KMS-11 (cell line): ENCODE measurements around the gene ZNRF3.
"Not testable (repeated sequence)": the region's sequence is repeated elsewhere in the genome, so short reads cannot be mapped to it uniquely, and the experiment has no call there.

ENCODE experiments used
- H2AFZ ChIP-seq: fragments of 200-600 bp; sonication (generic); 2 replicates; pipeline ENCODE4 v1.6.1; 2016; ENCODE audit warnings: antibody characterized with exemption, mixed run types, low read depth
- H3K27ac ChIP-seq: fragments of 200-600 bp; sonication (generic); 2 replicates; pipeline ENCODE4 v1.6.1; 2016; ENCODE audit warnings: mild to moderate bottlenecking, mixed run types
- H3K27me3 ChIP-seq: fragments of 200-600 bp; sonication (generic); 2 replicates; pipeline ENCODE4 v1.6.1; 2017; ENCODE audit warnings: mild to moderate bottlenecking, low read depth, mixed run types, moderate library complexity; ENCODE audit not compliant: insufficient read depth
- H3K36me3 ChIP-seq: fragments of 200-600 bp; sonication (generic); 2 replicates; pipeline ENCODE4 v1.6.1; 2017; ENCODE audit warnings: mild to moderate bottlenecking, mixed run types; ENCODE audit not compliant: insufficient read depth
- H3K4me1 ChIP-seq: fragments of 200-600 bp; sonication (generic); 2 replicates; pipeline ENCODE4 v1.6.1; 2016; ENCODE audit warnings: mild to moderate bottlenecking, low read depth, mixed run types; ENCODE audit not compliant: poor library complexity, severe bottlenecking
- H3K4me2 ChIP-seq: fragments of 200-600 bp; sonication (generic); 2 replicates; pipeline ENCODE4 v1.7.0; 2016; ENCODE audit warnings: mild to moderate bottlenecking, mixed run types
- H3K4me3 ChIP-seq: fragments of 200-600 bp; sonication (generic); IDR thresholded peaks from 2 replicates; pipeline ENCODE4 v1.6.1; 2017; ENCODE audit warnings: low read depth, low read length, mixed read lengths; ENCODE audit not compliant: insufficient read depth
- H3K79me2 ChIP-seq: fragments of 200-600 bp; sonication (generic); 2 replicates; pipeline ENCODE4 v1.6.1; 2016; ENCODE audit warnings: low read depth, mixed run types; ENCODE audit not compliant: insufficient read depth
- H3K9ac ChIP-seq: fragments of 200-600 bp; sonication (generic); 2 replicates; pipeline ENCODE4 v1.6.1; 2016; ENCODE audit warnings: mild to moderate bottlenecking, mixed run types
- H4K20me1 ChIP-seq: fragments of 200-600 bp; sonication (generic); 2 replicates; pipeline ENCODE4 v1.6.1; 2016; ENCODE audit warnings: mild to moderate bottlenecking, mixed run types; ENCODE audit not compliant: insufficient read depth
- TF ChIP-seq, protein P1 (sequence below): fragments of 200-600 bp; sonication (generic); conservative IDR thresholded peaks from 2 replicates; pipeline ENCODE4 v1.6.1; 2017; ENCODE audit warnings: low read depth, mild to moderate bottlenecking, antibody characterized with exemption, low read length, moderate library complexity, mixed read lengths

The ZNRF3 gene

GRCh38 chr22:28885939-28886338, 2.6 kb downstream of the ZNRF3 start:
- Histone ChIP-seq H3K9ac (no peak overlapping the region), H3K4me3 (no peak overlapping the region), H3K27ac (no peak overlapping the region), H3K4me2 (no peak overlapping the region), H3K4me1 (peaks cover 25% of the 10 kb centered on the region), H3K27me3 (no peaks in the 10 kb centered on the region), H4K20me1 (peaks cover 9% of the 10 kb centered on the region; the same call in 1 of the 2 replicates), H3K79me2 (peaks cover 45% of the 10 kb centered on the region; the same call in 1 of the 2 replicates), H3K36me3 (no peaks in the 10 kb centered on the region), H2AFZ (no peak overlapping the region)
- TF ChIP-seq, protein P1, sequence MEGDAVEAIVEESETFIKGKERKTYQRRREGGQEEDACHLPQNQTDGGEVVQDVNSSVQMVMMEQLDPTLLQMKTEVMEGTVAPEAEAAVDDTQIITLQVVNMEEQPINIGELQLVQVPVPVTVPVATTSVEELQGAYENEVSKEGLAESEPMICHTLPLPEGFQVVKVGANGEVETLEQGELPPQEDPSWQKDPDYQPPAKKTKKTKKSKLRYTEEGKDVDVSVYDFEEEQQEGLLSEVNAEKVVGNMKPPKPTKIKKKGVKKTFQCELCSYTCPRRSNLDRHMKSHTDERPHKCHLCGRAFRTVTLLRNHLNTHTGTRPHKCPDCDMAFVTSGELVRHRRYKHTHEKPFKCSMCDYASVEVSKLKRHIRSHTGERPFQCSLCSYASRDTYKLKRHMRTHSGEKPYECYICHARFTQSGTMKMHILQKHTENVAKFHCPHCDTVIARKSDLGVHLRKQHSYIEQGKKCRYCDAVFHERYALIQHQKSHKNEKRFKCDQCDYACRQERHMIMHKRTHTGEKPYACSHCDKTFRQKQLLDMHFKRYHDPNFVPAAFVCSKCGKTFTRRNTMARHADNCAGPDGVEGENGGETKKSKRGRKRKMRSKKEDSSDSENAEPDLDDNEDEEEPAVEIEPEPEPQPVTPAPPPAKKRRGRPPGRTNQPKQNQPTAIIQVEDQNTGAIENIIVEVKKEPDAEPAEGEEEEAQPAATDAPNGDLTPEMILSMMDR: no peak

DNA sequence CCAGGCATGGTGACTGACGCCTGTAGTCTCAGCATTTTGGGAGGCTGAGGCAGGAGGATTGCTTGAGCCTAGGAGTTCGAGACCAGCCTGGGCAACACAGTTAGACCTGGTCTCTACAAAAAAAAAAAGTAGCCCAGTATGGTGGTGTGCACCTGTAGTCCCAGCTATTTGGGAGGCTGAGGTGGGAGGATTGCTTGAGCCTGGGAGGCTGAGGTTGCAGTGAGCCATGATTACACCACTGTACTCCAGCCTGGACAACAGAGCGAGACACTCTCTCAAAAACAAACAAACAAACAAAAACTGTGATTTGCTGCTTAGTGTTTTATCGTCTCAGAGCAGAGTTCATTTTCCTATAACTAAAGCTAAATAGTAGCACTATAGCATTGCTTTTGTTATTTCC, 3.3 kb downstream of the ZNRF3 start:
- H4K20me1 ChIP-seq, H3K36me3 ChIP-seq, H3K27me3 ChIP-seq, H3K4me2 ChIP-seq, H2AFZ ChIP-seq, H3K4me3 ChIP-seq, H3K9ac ChIP-seq, H3K27ac ChIP-seq: not testable (repeated sequence)
- H3K79me2 ChIP-seq: peaks cover 45% of the 10 kb centered on the region; the same call in 1 of the 2 replicates
- H3K4me1 ChIP-seq: peaks cover 25% of the 10 kb centered on the region

- peaks cover 9% of the 10 kb centered on the region; the same call in 1 of the 2 replicates for H4K20me1 ChIP-seq
- no peak overlapping the region for H3K27ac ChIP-seq
- no peaks in the 10 kb centered on the region for H3K27me3 ChIP-seq
- H3K79me2 ChIP-seq: peaks cover 51% of the 10 kb centered on the region; the same call in 1 of the 2 replicates
- peaks cover 18% of the 10 kb centered on the region for H3K4me1 ChIP-seq
- H3K9ac ChIP-seq: no peak overlapping the region
- no peaks in the 10 kb centered on the region for H3K36me3 ChIP-seq
- H3K4me3 ChIP-seq: no peak overlapping the region
- no peak overlapping the region for H3K4me2 ChIP-seq
- H2AFZ ChIP-seq: no peak overlapping the region
- TF ChIP-seq, protein P1: no peak
These were observed 4.5 kb downstream of the ZNRF3 start for GRCh38 chr22:28887725-28888459.

DNA sequence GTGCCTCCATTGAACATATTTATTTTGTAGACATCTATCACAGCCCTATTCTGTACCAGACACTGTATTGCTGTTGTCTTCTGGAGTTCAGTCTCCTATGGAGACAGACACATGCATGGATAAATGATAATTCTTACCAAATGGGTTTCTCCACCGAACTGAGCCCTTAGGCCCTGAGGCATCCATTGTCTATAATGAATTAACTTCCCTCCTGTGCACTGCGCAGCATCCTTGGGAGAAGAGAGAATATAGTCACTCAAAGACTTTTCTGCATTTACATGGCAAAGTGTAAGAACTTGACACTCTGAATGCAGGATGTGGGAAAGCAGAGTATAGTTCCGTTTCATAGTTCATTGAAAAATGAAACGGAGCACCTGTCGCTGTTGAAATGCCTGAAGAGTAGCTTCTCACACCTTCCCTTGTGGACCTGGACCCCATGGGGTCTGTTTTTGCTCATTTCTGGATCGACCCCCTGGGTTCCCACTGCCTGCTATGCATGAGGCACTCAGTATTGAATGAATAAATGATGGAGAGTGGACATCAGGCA, 6.2 kb downstream of the ZNRF3 start:
- no peak overlapping the region for H3K4me2 ChIP-seq
- TF ChIP-seq, protein P1: no peak
- H3K27ac ChIP-seq: no peak overlapping the region
- H2AFZ ChIP-seq: no peak overlapping the region
- H4K20me1 ChIP-seq: peaks cover 9% of the 10 kb centered on the region; the same call in 1 of the 2 replicates
- peaks cover 52% of the 10 kb centered on the region; the same call in 1 of the 2 replicates for H3K79me2 ChIP-seq
- no peak overlapping the region for H3K9ac ChIP-seq
- no peak overlapping the region for H3K4me3 ChIP-seq
- peaks cover 15% of the 10 kb centered on the region for H3K4me1 ChIP-seq
- H3K36me3 ChIP-seq: no peaks in the 10 kb centered on the region
- no peaks in the 10 kb centered on the region for H3K27me3 ChIP-seq
